Inflammatory macrophage treated with lipopolysaccharide for 1 hour (primary cell): ENCODE results near the gene NUP85.
"Not testable (repeated sequence)": the region's sequence is repeated elsewhere in the genome, so short reads cannot be mapped to it uniquely, and the experiment has no call there.

Source experiments
- DNase-seq, 2 donors: peaks; one replicate each; pipeline ENCODE4 v3.0.0-alpha.2; 2020 to 2022

Gene NUP85

GRCh38 chr17:75207050-75207407 is 1.6 kb downstream of the NUP85 start:
- not testable (repeated sequence) for DNase-seq

- DNase-seq = no peak
These were observed 2.3 kb downstream of the NUP85 start for GRCh38 chr17:75207760-75208159.

- DNase-seq = no peak
These were observed 2.7 kb downstream of the NUP85 start for GRCh38 chr17:75208161-75208560.

- no peak for DNase-seq
These were observed 3.6 kb downstream of the NUP85 start for GRCh38 chr17:75209061-75209460.

- DNase-seq = no peak
These were observed 12.7 kb downstream of the NUP85 start for GRCh38 chr17:75218131-75218530.

GRCh38 chr17:75219815-75220214 is 14.3 kb downstream of the NUP85 start:
- no peak for DNase-seq

- DNase-seq = no peak
These were observed 19.5 kb downstream of the NUP85 start for GRCh38 chr17:75225016-75225415.

GRCh38 chr17:75227729-75228128 is 22.2 kb downstream of the NUP85 start:
- DNase-seq = no peak

GRCh38 chr17:75228305-75228704 is 22.8 kb downstream of the NUP85 start:
- peak; percentile 88 to 96 for DNase-seq

GRCh38 chr17:75228847-75229246 is 23.4 kb downstream of the NUP85 start:
- DNase-seq = peak; percentile 35 to 53

- no peak for DNase-seq
These were observed 25.6 kb downstream of the NUP85 start for GRCh38 chr17:75231071-75231470.

- no peak for DNase-seq
These were observed 26.4 kb downstream of the NUP85 start for GRCh38 chr17:75231741-75232464.

GRCh38 chr17:75232786-75233185 is 27.3 kb downstream of the NUP85 start:
- DNase-seq = no peak

- no peak for DNase-seq
These were observed 31.9 kb downstream of the NUP85 start for GRCh38 chr17:75237100-75238014.

GRCh38 chr17:75238020-75238580 is 32.6 kb downstream of the NUP85 start:
- DNase-seq = no peak

GRCh38 chr17:75238684-75239191 is 33.3 kb downstream of the NUP85 start:
- peak; percentile 44 to 60 for DNase-seq

GRCh38 chr17:75239214-75239613 is 33.7 kb downstream of the NUP85 start:
- no peak for DNase-seq

GRCh38 chr17:75239778-75240393 is 34.4 kb downstream of the NUP85 start:
- no peak for DNase-seq

- peak; percentile 20 to 34 for DNase-seq
These were observed 35.1 kb downstream of the NUP85 start for GRCh38 chr17:75240394-75241142.

- no peak for DNase-seq
These were observed 35.6 kb downstream of the NUP85 start for GRCh38 chr17:75241143-75241430.

GRCh38 chr17:75241502-75241901 is 36.0 kb downstream of the NUP85 start:
- DNase-seq = no peak

GRCh38 chr17:75241996-75242460 is 36.5 kb downstream of the NUP85 start:
- DNase-seq = no peak
